HCT116 (cell line): ENCODE data around the gene PATL1. TPM values are rescaled to one million over a fixed set of nuclear protein-coding genes. Genes with fewer than 3 reads are reported as not detected.

Experiments
- ATAC-seq: fragments of 200-7000 bp; cut with Tn5 transposase; 2 replicates; pipeline ENCODE4 v1.9.1; 2020; ENCODE audit warnings: mild to moderate bottlenecking, moderate library complexity
- BruUV-seq: library from RNA; stranded (reverse); fragments of 400-500 nt; replicated peaks from 2 replicates; lab custom pipeline; 2021; lab: Mats Ljungman, UMichigan
- CTCF ChIA-PET: fragments of 300-600 bp; sonication (Branson Sonifier 250); formaldehyde crosslinking; loops from one replicate; lab custom pipeline; 2021; ENCODE audit warnings: antibody characterized with exemption; lab: Charles Lee
- POLR2A ChIA-PET: fragments of 300-600, 350-600 bp; sonication (Branson Sonifier 250); formaldehyde crosslinking; loops from one replicate; lab custom pipeline; 2021; ENCODE audit warnings: antibody characterized with exemption; lab: Charles Lee
- RAD21 ChIA-PET, 2 experiments: fragments of 300-600 bp; sonication (Branson Sonifier 250); formaldehyde crosslinking; loops; one replicate each; lab custom pipeline; 2023; ENCODE audit warnings: low total read pairs in 2 of 2; ENCODE audit not compliant: uncharacterized antibody in 2 of 2, unreplicated experiment in 2 of 2, low non-redundant PET in 1 of 2; lab: Charles Lee
- DNase-seq: peaks from one replicate; pipeline ENCODE4 v3.0.0-alpha.2; 2010; ENCODE audit warnings: low read depth, low spot score
- H2AFZ ChIP-seq: fragments of 200-600 bp; shearing (Covaris generic), sonication (generic); 2 replicates; pipeline ENCODE4 v1.6.1; 2017; ENCODE audit warnings: low read depth, mixed run types, mixed read lengths, antibody characterized with exemption, low read length; ENCODE audit not compliant: poor library complexity, severe bottlenecking
- H3K27ac ChIP-seq: 2 replicates; pipeline ENCODE4 v1.5.1; 2012; ENCODE audit warnings: low read depth, low read length
- H3K27me3 ChIP-seq: fragments of 200-600 bp; sonication (generic); 2 replicates; pipeline ENCODE4 v1.6.1; 2016; ENCODE audit warnings: mixed run types, low read length, mixed read lengths; ENCODE audit not compliant: insufficient read depth
- H3K36me3 ChIP-seq, 2 experiments: fragments of 200-500 bp in 1 of 2; fragments of 200-600 bp in 1 of 2; sonication (Bioruptor generic) in 1 of 2; sonication (generic) in 1 of 2; 2 replicates each; pipeline versions ENCODE4 v1.5.1 to v1.6.1; 2014 to 2016; ENCODE audit warnings: low read length in 2 of 2, inconsistent platforms in 1 of 2, mixed read lengths in 1 of 2, mixed run types in 1 of 2; ENCODE audit not compliant: insufficient read depth in 2 of 2, control insufficient read depth in 1 of 2
- H3K4me1 ChIP-seq, 2 experiments: fragments of 200-600 bp in 1 of 2; sonication (generic) in 1 of 2; 2 replicates each; pipeline versions ENCODE4 v1.5.1 to v1.6.1; 2012 to 2017; ENCODE audit warnings: low read length in 2 of 2, inconsistent platforms in 1 of 2, mild to moderate bottlenecking in 1 of 2, mixed read lengths in 1 of 2, mixed run types in 1 of 2, moderate library complexity in 1 of 2; ENCODE audit not compliant: insufficient read depth in 2 of 2, control insufficient read depth in 1 of 2
- H3K4me2 ChIP-seq: fragments of 200-600 bp; sonication (generic); 2 replicates; pipeline ENCODE4 v1.6.1; 2017; ENCODE audit warnings: mixed run types, low read length, mixed read lengths
- H3K4me3 ChIP-seq, 2 experiments: fragments of 200-600 bp in 1 of 2; sonication (generic) in 1 of 2; replicated peaks in 1 of 2; 2 replicates each; pipeline ENCODE4 v1.5.1; 2011 to 2016; ENCODE audit warnings: low read length in 2 of 2, control low read depth in 1 of 2, low read depth in 1 of 2, mild to moderate bottlenecking in 1 of 2, mixed read lengths in 1 of 2, mixed run types in 1 of 2
- H3K79me2 ChIP-seq: fragments of 200-600 bp; sonication (generic); 2 replicates; pipeline ENCODE4 v1.6.1; 2017; ENCODE audit warnings: mild to moderate bottlenecking, mixed run types, low read length, moderate library complexity, mixed read lengths; ENCODE audit not compliant: insufficient read depth
- H3K9ac ChIP-seq: fragments of 200-600 bp; sonication (generic); 2 replicates; pipeline ENCODE4 v1.6.1; 2016; ENCODE audit warnings: low read length, mixed read lengths
- H3K9me2 ChIP-seq: fragments of 200-600 bp; sonication (generic), shearing (Covaris generic); 2 replicates; pipeline ENCODE4 v1.6.1; 2017; ENCODE audit warnings: mixed run types, mild to moderate bottlenecking, moderate library complexity; ENCODE audit not compliant: insufficient read depth
- H3K9me3 ChIP-seq, 2 experiments: fragments of 200-500 bp in 1 of 2; fragments of 200-600 bp in 1 of 2; sonication (Bioruptor generic) in 1 of 2; sonication (generic) in 1 of 2; 2 replicates each; pipeline ENCODE4 v1.6.1; 2014 to 2017; ENCODE audit warnings: low read length in 2 of 2, mixed read lengths in 2 of 2, inconsistent platforms in 1 of 2, low read depth in 1 of 2, mild to moderate bottlenecking in 1 of 2, mixed run types in 1 of 2, moderate library complexity in 1 of 2; ENCODE audit not compliant: control insufficient read depth in 1 of 2, insufficient read depth in 1 of 2
- H4K20me1 ChIP-seq: fragments of 200-600 bp; sonication (generic), shearing (Covaris generic); 2 replicates; pipeline ENCODE4 v1.6.1; 2017; ENCODE audit warnings: mixed run types, mild to moderate bottlenecking, moderate library complexity; ENCODE audit not compliant: insufficient read depth
- POLR2AphosphoS5 ChIP-seq: IDR thresholded peaks from 2 replicates; pipeline ENCODE4 v1.6.1; 2011; ENCODE audit warnings: mild to moderate bottlenecking, low read depth, low read length, moderate library complexity
- SIN3A ChIP-seq: IDR thresholded peaks from 2 replicates; pipeline ENCODE4 v1.6.1; 2012; ENCODE audit warnings: low read depth
- TCF7L2 ChIP-seq: IDR thresholded peaks from 2 replicates; pipeline ENCODE4 v1.7.0; 2011; ENCODE audit warnings: borderline replicate concordance, inconsistent platforms; ENCODE audit not compliant: insufficient read depth, insufficient read length; ENCODE audit errors: extremely low read depth
- YY1 ChIP-seq: IDR thresholded peaks from 2 replicates; pipeline ENCODE4 v1.6.1; 2011; ENCODE audit warnings: low read length, low read depth, moderate library complexity, mild to moderate bottlenecking; ENCODE audit not compliant: insufficient replicate concordance; ENCODE audit errors: extremely low read depth
- ZBTB33 ChIP-seq: IDR thresholded peaks from 2 replicates; pipeline ENCODE4 v1.6.1; 2011; ENCODE audit warnings: mild to moderate bottlenecking, low read length, moderate library complexity; ENCODE audit not compliant: insufficient replicate concordance; ENCODE audit errors: extremely low read depth
- ZFX ChIP-seq: fragments of 450-650 bp; IDR thresholded peaks from 2 replicates; pipeline ENCODE4 v1.6.1; 2017
- intact Hi-C: fragments of 100-400 bp; cut with micrococcal nuclease; formaldehyde crosslinking; loops from 2 replicates; pipeline ENCODE4 v1.10.0; 2022
- total RNA-seq: library from RNA; stranded (reverse); gene quantifications from one replicate; pipeline ENCODE4 v1.2.1, GENCODE V29; 2021; ENCODE audit not compliant: unreplicated experiment
- TF ChIP-seq, protein P1 (sequence below): IDR thresholded peaks from 2 replicates; pipeline ENCODE4 v1.6.1; 2012
- TF ChIP-seq, protein P2 (sequence below), 3 experiments: fragments of 200-600 bp in 1 of 3; sonication (generic) in 1 of 3; IDR thresholded peaks in 2 of 3; conservative IDR thresholded peaks in 1 of 3; 2 replicates each; pipeline ENCODE4 v1.5.1; 2012 to 2017; ENCODE audit warnings: low read depth in 2 of 3, low read length in 2 of 3, antibody characterized with exemption in 1 of 3, borderline replicate concordance in 1 of 3, control low read depth in 1 of 3, mild to moderate bottlenecking in 1 of 3, mixed read lengths in 1 of 3, mixed run types in 1 of 3, moderate library complexity in 1 of 3; ENCODE audit not compliant: insufficient read depth in 1 of 3

The PATL1 gene
- total RNA-seq, 1 experiment from 2014 or later = 37.6 TPM

DNA sequence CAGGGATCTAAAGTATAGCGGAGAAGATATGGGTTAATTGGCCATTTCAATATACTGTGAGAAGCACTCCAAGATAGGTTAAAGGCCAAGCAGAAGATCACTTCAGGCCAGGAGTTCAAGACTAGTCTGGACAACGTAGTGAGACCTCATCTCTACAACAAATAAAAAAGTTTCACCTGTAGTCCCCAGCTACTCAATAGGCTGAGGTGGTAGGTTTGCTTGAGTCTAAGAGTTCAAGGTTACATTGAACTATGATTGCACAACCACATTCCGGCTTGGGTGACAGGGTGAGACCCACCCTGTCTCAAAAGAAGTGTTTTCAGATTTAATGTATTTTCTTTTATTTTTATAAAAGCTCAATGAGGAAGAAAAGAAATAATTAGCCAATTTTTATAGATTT lies 25.4 kb downstream of the PATL1 start:
- H3K4me1 ChIP-seq = no peaks in the 10 kb centered on the region
- BruUV-seq = no TSS peak
- ChIA-PET POLR2A (no interaction called here), RAD21 (no interaction called here), CTCF (interaction anchor here (1.2 kb wide), 1 partner anchor 26 kb away, joined by 3 read pairs; the partner anchor contains the start of gene PATL1)
- H3K27ac ChIP-seq = no peak overlapping the region
- DNase-seq (no peak), ATAC-seq (no peak)
- H3K36me3 ChIP-seq = peaks cover 57 to 58% of the 10 kb centered on the region in 2 experiments
- H3K4me3 ChIP-seq = no peak overlapping the region
- H3K4me2 ChIP-seq = no peak overlapping the region
- no peaks in the 10 kb centered on the region for H3K79me2 ChIP-seq
- H3K27me3 ChIP-seq = no peaks in the 10 kb centered on the region
- H3K9ac ChIP-seq = no peak overlapping the region
- no peak overlapping the region for H2AFZ ChIP-seq
- H4K20me1 ChIP-seq = no peaks in the 10 kb centered on the region; the same call in 1 of the 2 replicates
- H3K9me3 ChIP-seq = no peaks in the 10 kb centered on the region
- no peak for TF ChIP-seq SIN3A
- no peak for TF ChIP-seq POLR2AphosphoS5
- TF ChIP-seq, protein P1, sequence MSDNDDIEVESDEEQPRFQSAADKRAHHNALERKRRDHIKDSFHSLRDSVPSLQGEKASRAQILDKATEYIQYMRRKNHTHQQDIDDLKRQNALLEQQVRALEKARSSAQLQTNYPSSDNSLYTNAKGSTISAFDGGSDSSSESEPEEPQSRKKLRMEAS = no peak
- TF ChIP-seq YY1 = no peak
- TF ChIP-seq, protein P2, sequence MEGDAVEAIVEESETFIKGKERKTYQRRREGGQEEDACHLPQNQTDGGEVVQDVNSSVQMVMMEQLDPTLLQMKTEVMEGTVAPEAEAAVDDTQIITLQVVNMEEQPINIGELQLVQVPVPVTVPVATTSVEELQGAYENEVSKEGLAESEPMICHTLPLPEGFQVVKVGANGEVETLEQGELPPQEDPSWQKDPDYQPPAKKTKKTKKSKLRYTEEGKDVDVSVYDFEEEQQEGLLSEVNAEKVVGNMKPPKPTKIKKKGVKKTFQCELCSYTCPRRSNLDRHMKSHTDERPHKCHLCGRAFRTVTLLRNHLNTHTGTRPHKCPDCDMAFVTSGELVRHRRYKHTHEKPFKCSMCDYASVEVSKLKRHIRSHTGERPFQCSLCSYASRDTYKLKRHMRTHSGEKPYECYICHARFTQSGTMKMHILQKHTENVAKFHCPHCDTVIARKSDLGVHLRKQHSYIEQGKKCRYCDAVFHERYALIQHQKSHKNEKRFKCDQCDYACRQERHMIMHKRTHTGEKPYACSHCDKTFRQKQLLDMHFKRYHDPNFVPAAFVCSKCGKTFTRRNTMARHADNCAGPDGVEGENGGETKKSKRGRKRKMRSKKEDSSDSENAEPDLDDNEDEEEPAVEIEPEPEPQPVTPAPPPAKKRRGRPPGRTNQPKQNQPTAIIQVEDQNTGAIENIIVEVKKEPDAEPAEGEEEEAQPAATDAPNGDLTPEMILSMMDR (IDR thresholded peaks at IDR 0.05 in 2 of 3, conservative IDR thresholded peaks at IDR 0.05 in 1 of 3; ENCODE audit: borderline replicate concordance in 1 of 3, insufficient read depth in 1 of 3, low read depth in 2 of 3, low read length in 2 of 3) = no peak
- no peak for TF ChIP-seq TCF7L2
- TF ChIP-seq ZBTB33 = no peak
- TF ChIP-seq ZFX = no peak
- intact Hi-C loops = no loop called here
- H3K9me2 ChIP-seq = no peaks in the 10 kb centered on the region
